ENCODE measurements around the gene EMC8. TPM values are rescaled to one million over a fixed set of nuclear protein-coding genes. Genes with fewer than 3 reads are reported as not detected.
A peak's percentile ranks its signal among the peaks of the same experiment; 100 is the strongest.

The EMC8 gene
- total RNA-seq, 5 donors from 2014 or later (not counting 1 experiment from before 2014, with no cell fraction given), result 27.3 to 34.8 (median 31.1) TPM

DNA sequence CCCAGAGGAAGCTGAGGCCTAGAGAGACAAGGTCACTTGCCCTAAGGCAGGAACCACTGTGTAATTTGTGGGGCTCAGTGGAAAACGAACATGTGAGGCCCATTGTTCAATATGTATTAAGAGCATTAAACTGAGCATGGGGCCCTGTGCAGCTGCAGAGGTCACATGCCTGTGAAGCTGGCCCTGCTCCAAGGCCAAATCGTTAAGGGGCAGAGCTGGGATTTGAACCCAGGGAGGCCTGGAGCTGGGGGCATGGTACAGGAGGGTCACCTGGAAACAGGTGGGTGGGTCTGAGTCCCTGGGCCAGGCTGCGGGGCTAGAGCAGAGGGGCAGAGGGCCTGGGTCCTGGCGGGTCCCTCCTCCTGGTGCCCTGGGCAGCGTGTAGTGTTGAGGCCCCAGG, 68.2 kb downstream of the EMC8 start:
- Histone ChIP-seq H3K4me1 (ENCODE audit: control insufficient read depth in 1 of 2, extremely low read depth in 1 of 2, insufficient read depth in 2 of 2, low read length in 2 of 2) (peaks cover 3 to 27% of the 10 kb centered on the region in 2 experiments), H3K9me3 (no peaks in the 10 kb centered on the region), H3K36me3 (ENCODE audit: control insufficient read depth in 2 of 2, extremely low read depth in 1 of 2, insufficient read depth in 1 of 2, low read length in 1 of 2) (no peaks in the 10 kb centered on the region), H3K4me3 (ENCODE audit: control insufficient read depth in 1 of 2, extremely low read depth in 1 of 2, low read length in 1 of 2) (no peak overlapping the region), H3K27me3 (replicated peaks in 1 of 2; ENCODE audit: control insufficient read depth in 2 of 2, extremely low read depth in 1 of 2, insufficient read depth in 2 of 2, low read length in 1 of 2) (peaks cover 0 to 8% of the 10 kb centered on the region in 2 experiments), H3K27ac (ENCODE audit: low read length) (no peak overlapping the region)
- POLR2A ChIA-PET, result no interaction called here
- DNase-seq (no peak), ATAC-seq (replicated peaks in 1 of 4) (no peak)
- WGBS (ENCODE audit: insufficient coverage), result 72% methylated on average over 4 of the region's 5 CpGs
- Mint-ChIP-seq H3K36me3 (peaks cover 8% of the 10 kb centered on the region), H3K4me1 (peaks cover 24 to 33% (median 31%) of the 10 kb centered on the region in 3 donors), H3K27me3 (peaks cover 0 to 1% of the 10 kb centered on the region in 2 donors), H3K4me3 (no peak overlapping the region), H3K27ac (peak overlapping the region in 1 of 2 donors; percentile 69), H3K9me3 (no peaks in the 10 kb centered on the region)
- CTCF ChIA-PET, result interaction anchor here in 1 of 2 donors (0.6 kb wide), 1 partner anchor 13 kb away, joined by 3 read pairs; no protein-coding TSS in a partner anchor

DNA sequence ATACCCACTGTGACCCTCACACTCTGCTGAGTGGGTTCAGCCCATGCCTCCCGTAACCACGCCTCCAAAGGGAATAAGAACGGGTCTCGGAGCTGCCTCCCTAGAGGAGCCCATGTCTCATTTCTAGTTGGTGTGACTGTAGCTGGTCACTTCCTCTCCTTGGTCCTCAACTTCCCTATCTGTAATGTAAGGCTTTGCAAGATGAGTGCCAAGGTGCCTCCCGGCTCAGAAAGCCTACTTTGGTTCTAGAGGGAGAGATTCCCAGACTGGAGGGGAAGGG, 69.2 kb downstream of the EMC8 start:
- no peak for DNase-seq
- H3K27ac ChIP-seq (ENCODE audit: low read length), result no peak overlapping the region
- no peak overlapping the region for H3K4me3 Mint-ChIP-seq
- H3K27me3 ChIP-seq (replicated peaks in 1 of 2; ENCODE audit: control insufficient read depth in 2 of 2, extremely low read depth in 1 of 2, insufficient read depth in 2 of 2, low read length in 1 of 2), result peaks cover 0 to 7% of the 10 kb centered on the region in 2 experiments
- ChIA-PET POLR2A (no interaction called here), CTCF (no interaction called here)
- H3K4me3 ChIP-seq (ENCODE audit: control insufficient read depth in 1 of 2, extremely low read depth in 1 of 2, low read length in 1 of 2), result no peak overlapping the region
- peaks cover 14% of the 10 kb centered on the region for H3K36me3 Mint-ChIP-seq
- no peaks in the 10 kb centered on the region for H3K27me3 Mint-ChIP-seq
- H3K9me3 Mint-ChIP-seq, result no peaks in the 10 kb centered on the region
- WGBS (ENCODE audit: insufficient coverage), result 80% methylated on average over 1 of the region's 5 CpGs
- peaks cover 0 to 17% of the 10 kb centered on the region in 2 experiments for H3K4me1 ChIP-seq (ENCODE audit: control insufficient read depth in 1 of 2, extremely low read depth in 1 of 2, insufficient read depth in 2 of 2, low read length in 2 of 2)
- peaks cover 18 to 22% (median 21%) of the 10 kb centered on the region in 3 donors for H3K4me1 Mint-ChIP-seq
- no peak for ATAC-seq (replicated peaks in 1 of 4)
- H3K36me3 ChIP-seq (ENCODE audit: control insufficient read depth in 2 of 2, extremely low read depth in 1 of 2, insufficient read depth in 1 of 2, low read length in 1 of 2), result no peaks in the 10 kb centered on the region
- no peaks in the 10 kb centered on the region for H3K9me3 ChIP-seq
- no peak overlapping the region for H3K27ac Mint-ChIP-seq

DNA sequence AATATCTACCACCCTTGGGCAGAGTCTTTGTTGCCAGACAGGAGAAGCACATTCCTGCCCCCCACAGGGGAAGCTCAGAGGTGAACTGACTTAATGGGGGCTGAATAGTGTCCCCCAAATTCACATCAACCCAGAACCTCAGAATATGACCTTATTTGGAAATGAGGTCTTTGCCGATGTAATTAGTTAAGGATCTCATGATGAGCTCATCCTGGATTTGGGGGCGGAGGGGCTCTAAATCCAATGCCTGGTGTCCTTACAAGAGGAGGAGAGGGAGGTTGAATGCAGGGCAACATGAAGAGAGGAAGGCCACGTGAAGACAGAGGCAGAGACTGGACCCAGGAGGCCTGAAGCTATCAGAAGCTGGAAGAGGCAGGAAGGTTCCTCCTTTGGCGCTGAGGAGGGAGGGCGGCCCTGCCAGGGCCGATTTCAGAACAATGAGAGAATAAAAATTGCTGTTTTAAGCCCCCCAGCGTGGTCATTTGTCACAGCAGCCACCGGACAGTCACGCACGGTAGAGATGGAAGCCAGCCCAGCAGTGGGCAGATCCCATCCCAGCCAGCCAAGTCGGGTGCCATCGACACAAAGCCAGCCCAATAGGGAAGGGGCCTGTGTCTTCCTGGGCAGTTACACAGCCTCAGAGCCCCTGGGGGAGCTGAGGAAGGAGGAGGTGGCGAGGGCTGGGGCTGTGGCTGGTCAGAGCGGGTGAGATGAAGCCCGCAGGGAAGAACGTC, 69.7 kb downstream of the EMC8 start:
- H3K27me3 Mint-ChIP-seq, result no peaks in the 10 kb centered on the region
- no peak overlapping the region for H3K27ac Mint-ChIP-seq
- POLR2A ChIA-PET, result interaction anchor here in 1 of 2 donors (0.7 kb wide), 1 partner anchor 40 kb away, joined by 3 read pairs; no protein-coding TSS in a partner anchor
- no peak for ATAC-seq (replicated peaks in 1 of 4)
- Histone ChIP-seq H3K9me3 (no peaks in the 10 kb centered on the region), H3K4me3 (ENCODE audit: control insufficient read depth in 1 of 2, extremely low read depth in 1 of 2, low read length in 1 of 2) (no peak overlapping the region), H3K4me1 (ENCODE audit: control insufficient read depth in 1 of 2, extremely low read depth in 1 of 2, insufficient read depth in 2 of 2, low read length in 2 of 2) (peaks cover 0 to 12% of the 10 kb centered on the region in 2 experiments), H3K36me3 (ENCODE audit: control insufficient read depth in 2 of 2, extremely low read depth in 1 of 2, insufficient read depth in 1 of 2, low read length in 1 of 2) (no peaks in the 10 kb centered on the region), H3K27ac (ENCODE audit: low read length) (no peak overlapping the region), H3K27me3 (replicated peaks in 1 of 2; ENCODE audit: control insufficient read depth in 2 of 2, extremely low read depth in 1 of 2, insufficient read depth in 2 of 2, low read length in 1 of 2) (peaks cover 0 to 7% of the 10 kb centered on the region in 2 experiments)
- 79% methylated on average over 10 of the region's 16 CpGs for WGBS (ENCODE audit: insufficient coverage)
- no peak for DNase-seq
- H3K4me3 Mint-ChIP-seq, result no peak overlapping the region
- CTCF ChIA-PET, result no interaction called here
- peaks cover 12 to 17% (median 16%) of the 10 kb centered on the region in 3 donors for H3K4me1 Mint-ChIP-seq
- H3K36me3 Mint-ChIP-seq, result peaks cover 14% of the 10 kb centered on the region
- H3K9me3 Mint-ChIP-seq, result no peaks in the 10 kb centered on the region

DNA sequence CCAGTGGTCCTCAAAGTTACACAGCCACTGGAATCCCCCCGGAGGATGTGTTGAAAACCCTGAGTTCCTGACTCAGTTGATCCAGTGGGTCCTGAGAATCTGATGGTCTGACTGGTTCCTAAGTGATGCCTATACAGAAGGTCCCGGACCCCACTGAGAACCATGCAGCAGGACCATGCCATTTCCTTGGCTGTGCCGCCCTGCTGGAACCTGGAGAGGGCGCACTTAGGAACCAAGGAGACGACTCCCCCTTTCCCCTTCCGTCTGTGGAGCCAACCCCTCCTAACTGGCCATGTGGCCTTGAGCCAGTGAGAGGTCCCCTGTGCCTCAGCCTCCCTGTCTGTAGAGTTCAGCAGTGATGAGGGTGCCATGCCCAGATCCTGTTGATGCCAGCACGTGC, 70.5 kb downstream of the EMC8 start:
- ATAC-seq (replicated peaks in 1 of 4) (no peak), DNase-seq (no peak)
- H3K27ac Mint-ChIP-seq, result no peak overlapping the region
- peaks cover 19% of the 10 kb centered on the region for H3K36me3 Mint-ChIP-seq
- Histone ChIP-seq H3K4me3 (ENCODE audit: control insufficient read depth in 1 of 2, extremely low read depth in 1 of 2, low read length in 1 of 2) (no peak overlapping the region), H3K27ac (ENCODE audit: low read length) (no peak overlapping the region), H3K36me3 (ENCODE audit: control insufficient read depth in 2 of 2, extremely low read depth in 1 of 2, insufficient read depth in 1 of 2, low read length in 1 of 2) (no peaks in the 10 kb centered on the region), H3K4me1 (ENCODE audit: control insufficient read depth in 1 of 2, extremely low read depth in 1 of 2, insufficient read depth in 2 of 2, low read length in 2 of 2) (peaks cover 0 to 4% of the 10 kb centered on the region in 2 experiments), H3K9me3 (no peaks in the 10 kb centered on the region), H3K27me3 (replicated peaks in 1 of 2; ENCODE audit: control insufficient read depth in 2 of 2, extremely low read depth in 1 of 2, insufficient read depth in 2 of 2, low read length in 1 of 2) (peaks cover 0 to 7% of the 10 kb centered on the region in 2 experiments)
- no peaks in the 10 kb centered on the region for H3K27me3 Mint-ChIP-seq
- H3K9me3 Mint-ChIP-seq, result no peaks in the 10 kb centered on the region
- H3K4me3 Mint-ChIP-seq, result no peak overlapping the region
- ChIA-PET CTCF (no interaction called here), POLR2A (no interaction called here)
- peaks cover 8 to 11% (median 9%) of the 10 kb centered on the region in 3 donors for H3K4me1 Mint-ChIP-seq
- 74% methylated on average over 6 of the region's 7 CpGs for WGBS (ENCODE audit: insufficient coverage)

Other genes starting within 250 kb of the EMC8 start
- 10 to 100 TPM; 29.1 to 61.7 (median 37.4) TPM for gene GSE1, start 186.2 kb downstream of the EMC8 start, total RNA-seq
- gene GINS2, start 110.6 kb downstream of the EMC8 start, total RNA-seq, result 1 to 10 TPM; 1.1 to 3.7 (median 1.6) TPM
- gene C16orf74, start 48.4 kb downstream of the EMC8 start, total RNA-seq, result 10 to 100 TPM in 3 of 5 donors, 1 to 10 TPM in 2; 3.1 to 21.7 (median 15.6) TPM
- 100 to 1,000 TPM; 542 to 606 (median 574) TPM for gene COX4I1, start 151 bp upstream of the EMC8 start, total RNA-seq
- 10 to 100 TPM in 3 of 5 donors, 1 to 10 TPM in 2; 7.7 to 17.0 (median 10.3) TPM for gene IRF8, start 99.6 kb upstream of the EMC8 start, total RNA-seq